ENCODE measurements around the gene RALGAPA1. TPM values are rescaled to one million over a fixed set of nuclear protein-coding genes. Genes with fewer than 3 reads are reported as not detected.

Gene RALGAPA1
- total RNA-seq, 2 experiments from 2014 or later, result 27.6 to 36.5 TPM

DNA sequence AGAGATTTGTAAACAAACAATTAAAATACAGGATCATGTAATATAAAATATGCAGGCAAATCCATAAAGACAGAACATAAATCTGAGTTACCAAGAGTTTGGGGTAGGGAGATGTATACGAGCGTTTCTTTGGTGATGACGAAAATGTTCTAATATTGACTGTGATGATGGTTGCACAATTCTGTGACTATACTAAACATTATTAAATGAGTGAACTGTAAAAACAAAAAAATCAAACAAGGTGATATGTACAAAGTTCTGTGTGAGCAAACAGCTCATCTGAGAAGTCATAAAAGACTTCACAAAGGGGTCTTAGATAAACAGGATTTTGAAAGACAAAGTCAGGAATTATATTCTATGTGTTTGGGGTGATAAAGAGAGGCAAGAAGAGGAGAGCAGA, 147.2 kb downstream of the RALGAPA1 start:
- no peak for DNase-seq (ENCODE audit: low spot score)
- Histone ChIP-seq H3K4me3 (ENCODE audit: low read depth, low read length, poor library complexity, severe bottlenecking) (no peak overlapping the region), H2AFZ (ENCODE audit: low read length) (no peak overlapping the region), H3K36me3 (ENCODE audit: insufficient read depth, low read length) (no peaks in the 10 kb centered on the region), H3K9me2 (ENCODE audit: insufficient read depth, low read length) (no peaks in the 10 kb centered on the region), H4K20me1 (ENCODE audit: insufficient read depth, low read length) (no peaks in the 10 kb centered on the region), H3K9me3 (ENCODE audit: low read length) (no peaks in the 10 kb centered on the region), H3K4me2 (ENCODE audit: low read length) (no peak overlapping the region), H3K79me2 (ENCODE audit: insufficient read depth, low read depth, low read length) (no peaks in the 10 kb centered on the region), H3K4me1 (ENCODE audit: insufficient read depth, low read length, poor library complexity, severe bottlenecking) (no peaks in the 10 kb centered on the region), H3K27ac (ENCODE audit: low read depth, low read length, poor library complexity, severe bottlenecking) (no peak overlapping the region)
- no peak for TF ChIP-seq EZH2phosphoT487 (IDR thresholded peaks at IDR 0.05; ENCODE audit: borderline replicate concordance, low read depth, low read length)
- TF ChIP-seq, protein P1, sequence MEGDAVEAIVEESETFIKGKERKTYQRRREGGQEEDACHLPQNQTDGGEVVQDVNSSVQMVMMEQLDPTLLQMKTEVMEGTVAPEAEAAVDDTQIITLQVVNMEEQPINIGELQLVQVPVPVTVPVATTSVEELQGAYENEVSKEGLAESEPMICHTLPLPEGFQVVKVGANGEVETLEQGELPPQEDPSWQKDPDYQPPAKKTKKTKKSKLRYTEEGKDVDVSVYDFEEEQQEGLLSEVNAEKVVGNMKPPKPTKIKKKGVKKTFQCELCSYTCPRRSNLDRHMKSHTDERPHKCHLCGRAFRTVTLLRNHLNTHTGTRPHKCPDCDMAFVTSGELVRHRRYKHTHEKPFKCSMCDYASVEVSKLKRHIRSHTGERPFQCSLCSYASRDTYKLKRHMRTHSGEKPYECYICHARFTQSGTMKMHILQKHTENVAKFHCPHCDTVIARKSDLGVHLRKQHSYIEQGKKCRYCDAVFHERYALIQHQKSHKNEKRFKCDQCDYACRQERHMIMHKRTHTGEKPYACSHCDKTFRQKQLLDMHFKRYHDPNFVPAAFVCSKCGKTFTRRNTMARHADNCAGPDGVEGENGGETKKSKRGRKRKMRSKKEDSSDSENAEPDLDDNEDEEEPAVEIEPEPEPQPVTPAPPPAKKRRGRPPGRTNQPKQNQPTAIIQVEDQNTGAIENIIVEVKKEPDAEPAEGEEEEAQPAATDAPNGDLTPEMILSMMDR (conservative IDR thresholded peaks at IDR 0.05; ENCODE audit: low read length), result no peak
- intact Hi-C loops (cut with micrococcal nuclease; ENCODE audit: unreplicated experiment), result no loop called here
- ChIA-PET CTCF (ENCODE audit: unreplicated experiment) (no interaction called here), POLR2A (no interaction called here)
- no TSS peak for BruUV-seq (replicated peaks)

DNA sequence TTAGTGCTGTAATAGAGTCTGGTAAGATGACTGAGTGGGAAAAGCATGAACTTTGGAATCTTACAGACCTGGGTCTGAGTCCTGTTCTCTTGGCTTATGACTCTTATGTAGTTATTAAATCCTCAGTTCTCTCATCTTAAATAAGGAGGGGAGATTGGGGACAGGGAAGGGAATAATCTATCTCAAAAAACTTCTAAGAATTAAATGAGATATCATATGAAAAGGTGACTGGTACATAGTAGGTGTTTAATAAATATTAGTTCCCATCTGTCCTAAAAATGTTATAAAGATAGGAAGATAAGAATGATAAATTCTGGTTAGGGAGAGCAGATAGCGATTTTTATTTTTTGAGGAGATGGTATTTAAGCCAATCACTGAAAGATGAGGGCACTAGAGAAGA, 156.1 kb downstream of the RALGAPA1 start:
- ChIA-PET POLR2A (interaction anchor here (0.5 kb wide), 1 partner anchor 16 kb away, joined by 3 read pairs; no protein-coding TSS in a partner anchor), CTCF (ENCODE audit: unreplicated experiment) (no interaction called here)
- Histone ChIP-seq H3K27ac (ENCODE audit: low read depth, low read length, poor library complexity, severe bottlenecking) (no peak overlapping the region), H3K4me3 (ENCODE audit: low read depth, low read length, poor library complexity, severe bottlenecking) (no peak overlapping the region), H3K4me1 (ENCODE audit: insufficient read depth, low read length, poor library complexity, severe bottlenecking) (no peaks in the 10 kb centered on the region), H3K9me3 (ENCODE audit: low read length) (no peaks in the 10 kb centered on the region), H3K79me2 (ENCODE audit: insufficient read depth, low read depth, low read length) (no peaks in the 10 kb centered on the region), H3K9me2 (ENCODE audit: insufficient read depth, low read length) (no peaks in the 10 kb centered on the region), H4K20me1 (ENCODE audit: insufficient read depth, low read length) (no peaks in the 10 kb centered on the region), H3K4me2 (ENCODE audit: low read length) (no peak overlapping the region), H3K36me3 (ENCODE audit: insufficient read depth, low read length) (no peaks in the 10 kb centered on the region), H2AFZ (ENCODE audit: low read length) (no peak overlapping the region)
- no peak for TF ChIP-seq EZH2phosphoT487 (IDR thresholded peaks at IDR 0.05; ENCODE audit: borderline replicate concordance, low read depth, low read length)
- TF ChIP-seq, protein P1 (conservative IDR thresholded peaks at IDR 0.05; ENCODE audit: low read length), result no peak
- DNase-seq (ENCODE audit: low spot score), result no peak
- BruUV-seq (replicated peaks), result no TSS peak
- intact Hi-C loops (cut with micrococcal nuclease; ENCODE audit: unreplicated experiment), result no loop called here

DNA sequence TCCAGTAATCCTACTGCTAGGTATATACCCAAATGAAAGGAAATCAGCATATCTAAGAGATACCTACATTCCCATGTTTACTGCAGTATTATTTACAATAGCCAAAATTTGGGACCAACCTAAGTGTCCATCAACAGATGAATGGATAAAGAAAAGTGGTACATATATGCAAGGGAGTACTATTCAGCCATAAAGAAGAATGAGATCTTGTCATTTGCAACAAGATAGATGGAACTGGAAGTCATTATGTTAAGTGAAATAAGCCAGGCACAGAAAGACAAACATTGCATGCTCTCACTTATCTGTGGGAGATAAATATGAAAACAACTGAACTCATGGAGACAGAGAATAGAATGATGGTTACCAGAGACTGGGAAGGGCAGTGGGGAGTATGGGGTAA, 165.6 kb downstream of the RALGAPA1 start:
- Histone ChIP-seq H3K4me3 (ENCODE audit: low read depth, low read length, poor library complexity, severe bottlenecking) (no peak overlapping the region), H2AFZ (ENCODE audit: low read length) (no peak overlapping the region), H3K9me2 (ENCODE audit: insufficient read depth, low read length) (no peaks in the 10 kb centered on the region), H3K27ac (ENCODE audit: low read depth, low read length, poor library complexity, severe bottlenecking) (no peak overlapping the region), H3K9me3 (ENCODE audit: low read length) (no peaks in the 10 kb centered on the region), H3K36me3 (ENCODE audit: insufficient read depth, low read length) (no peaks in the 10 kb centered on the region), H3K4me1 (ENCODE audit: insufficient read depth, low read length, poor library complexity, severe bottlenecking) (peaks cover 7% of the 10 kb centered on the region), H4K20me1 (ENCODE audit: insufficient read depth, low read length) (no peaks in the 10 kb centered on the region), H3K79me2 (ENCODE audit: insufficient read depth, low read depth, low read length) (no peaks in the 10 kb centered on the region), H3K4me2 (ENCODE audit: low read length) (no peak overlapping the region)
- no TSS peak for BruUV-seq (replicated peaks)
- intact Hi-C loops (cut with micrococcal nuclease; ENCODE audit: unreplicated experiment), result no loop called here
- TF ChIP-seq EZH2phosphoT487 (IDR thresholded peaks at IDR 0.05; ENCODE audit: borderline replicate concordance, low read depth, low read length), result no peak
- TF ChIP-seq, protein P1 (conservative IDR thresholded peaks at IDR 0.05; ENCODE audit: low read length), result no peak
- ChIA-PET POLR2A (no interaction called here), CTCF (ENCODE audit: unreplicated experiment) (no interaction called here)
- no peak for DNase-seq (ENCODE audit: low spot score)
